ENCODE data around the gene OLA1.

GRCh38 chr2:174071321-174071720, 177.0 kb downstream of the OLA1 start:
- TF ChIP-seq POLR2AphosphoS5 (IDR thresholded peaks at IDR 0.05; ENCODE audit: borderline replicate concordance, low read depth, low read length) (no peak), EZH2 (IDR thresholded peaks at IDR 0.05) (no peak)

All from SK-N-MC (cell line).